GM21381 (cell line): Measurements from ENCODE around the gene SARNP.
A peak's percentile ranks its signal among the peaks of the same experiment; 100 is the strongest.

Experiments
- ATAC-seq: cut with Tn5 transposase; IDR thresholded peaks from one replicate; pipeline ENCODE4 v1.9.1; 2021; ENCODE audit warnings: mild to moderate bottlenecking, moderate library complexity; ENCODE audit not compliant: unreplicated experiment

The SARNP gene

GRCh38 chr12:55743406-55744339 lies 73.9 kb downstream of the SARNP start:
- peak; percentile 62 for ATAC-seq

- peak; percentile 27 for ATAC-seq
These were observed 74.7 kb downstream of the SARNP start, which contains the start of gene GDF11 for GRCh38 chr12:55742719-55743405. Gene GDF11, plus strand, starts transcription at chr12:55743122. Its CDS starts 195 bp downstream, at chr12:55743317.

- ATAC-seq = no peak
These were observed 75.4 kb downstream of the SARNP start for GRCh38 chr12:55741931-55742680.

GRCh38 chr12:55739025-55739378 lies 78.5 kb downstream of the SARNP start:
- no peak for ATAC-seq

GRCh38 chr12:55738123-55739024 lies 79.2 kb downstream of the SARNP start:
- peak; percentile 86 for ATAC-seq

- peak; percentile 11 for ATAC-seq
These were observed 79.9 kb downstream of the SARNP start for GRCh38 chr12:55737581-55738122.

GRCh38 chr12:55736780-55737580 lies 80.5 kb downstream of the SARNP start:
- ATAC-seq = no peak

- ATAC-seq = no peak
These were observed 81.4 kb downstream of the SARNP start for GRCh38 chr12:55736076-55736475.

- no peak for ATAC-seq
These were observed 82.9 kb downstream of the SARNP start for GRCh38 chr12:55734595-55734994.

GRCh38 chr12:55733858-55734257 lies 83.7 kb downstream of the SARNP start:
- no peak for ATAC-seq

- no peak for ATAC-seq
These were observed 84.4 kb downstream of the SARNP start for GRCh38 chr12:55733021-55733555.

- no peak for ATAC-seq
These were observed 85.2 kb downstream of the SARNP start for GRCh38 chr12:55732288-55732687.

GRCh38 chr12:55729819-55730818 lies 87.4 kb downstream of the SARNP start:
- peak; percentile 43 for ATAC-seq

GRCh38 chr12:55728939-55729818 lies 88.3 kb downstream of the SARNP start, which contains the start of gene CD63:
Gene CD63, minus strand, starts transcription at chr12:55729009. Its CDS starts 668 bp downstream, at chr12:55728341.
- peak; percentile 59 for ATAC-seq

- no peak for ATAC-seq
These were observed 89.2 kb downstream of the SARNP start for GRCh38 chr12:55728186-55728938.
